Urothelium cell line (cell line): ENCODE results near the gene ACER2.
A peak's percentile ranks its signal among the peaks of the same experiment; 100 is the strongest.

Experiments
- DNase-seq: peaks from one replicate; pipeline ENCODE4 v3.0.0; 2011; ENCODE audit warnings: low spot score, mixed read lengths
- FAIRE-seq: peaks from 2 replicates; lab custom pipeline; 2011; peaks lifted over from hg19 to GRCh38; lab: Jason Lieb, UNC

Gene ACER2

DNA sequence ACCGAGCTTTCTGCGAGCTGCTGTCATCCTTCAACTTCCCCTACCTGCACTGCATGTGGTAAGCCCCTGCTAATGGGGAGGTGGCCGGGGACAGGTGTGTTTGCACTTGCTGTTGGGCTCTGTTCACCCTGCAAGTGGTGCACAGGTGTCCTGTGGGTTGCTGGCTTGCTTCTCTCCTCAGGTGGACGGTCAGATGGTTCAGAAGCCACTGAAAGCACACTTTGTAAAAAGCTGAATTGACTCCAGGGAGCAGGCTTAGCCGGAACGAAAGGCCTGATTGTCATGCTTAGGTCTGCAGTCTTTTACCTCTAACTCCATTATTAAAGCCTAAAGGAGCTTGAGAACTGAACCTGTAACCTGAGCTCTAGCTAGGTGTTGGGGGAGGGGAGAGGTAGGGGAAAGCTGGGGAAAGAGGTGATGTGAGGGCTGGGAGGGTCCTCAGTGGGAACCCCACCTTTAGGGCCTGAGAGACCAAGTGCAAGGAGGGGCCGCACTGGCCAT lies 37.6 kb downstream of the ACER2 start:
- DNase-seq (no peak), FAIRE-seq (no peak)

DNA sequence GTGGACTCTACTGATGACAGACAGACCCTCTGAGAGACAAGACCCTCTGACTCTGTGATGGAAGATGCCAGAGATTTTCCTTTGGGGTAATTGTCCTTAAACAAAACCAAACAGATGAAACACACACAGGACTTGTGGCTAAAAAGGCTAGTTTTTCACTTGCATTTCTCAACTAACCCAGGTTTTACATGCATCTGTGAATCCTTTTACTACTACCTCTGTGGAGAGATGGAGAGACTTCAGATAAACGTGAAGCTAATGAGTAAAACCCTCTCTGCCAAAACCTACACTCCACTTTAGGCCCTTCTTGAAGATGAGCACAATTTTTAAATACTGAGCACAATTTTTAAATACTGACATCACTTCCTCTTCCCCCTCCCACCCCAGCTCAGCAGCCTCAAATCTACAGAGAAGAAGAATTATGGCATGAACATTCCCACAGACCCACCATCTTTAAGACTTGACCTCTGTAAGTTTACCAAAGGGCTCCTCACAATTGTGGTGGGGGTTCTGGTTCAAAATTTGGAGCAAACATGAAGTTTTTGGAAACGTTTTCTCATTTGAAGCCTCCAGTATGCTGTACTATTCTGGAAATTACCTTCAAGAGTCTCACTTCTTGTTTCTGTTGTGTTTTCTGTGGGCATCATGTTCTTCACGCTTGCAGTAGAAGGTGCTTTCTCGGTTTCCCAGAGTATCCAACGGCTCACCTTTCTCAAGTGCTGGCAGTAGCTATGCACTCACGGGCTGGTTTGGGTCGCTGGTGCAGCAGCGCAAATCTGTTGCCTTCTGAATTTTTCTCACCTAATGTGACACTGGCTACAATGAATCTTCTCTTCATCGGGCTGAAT lies 42.7 kb downstream of the ACER2 start:
- FAIRE-seq (no peak), DNase-seq (no peak)

DNA sequence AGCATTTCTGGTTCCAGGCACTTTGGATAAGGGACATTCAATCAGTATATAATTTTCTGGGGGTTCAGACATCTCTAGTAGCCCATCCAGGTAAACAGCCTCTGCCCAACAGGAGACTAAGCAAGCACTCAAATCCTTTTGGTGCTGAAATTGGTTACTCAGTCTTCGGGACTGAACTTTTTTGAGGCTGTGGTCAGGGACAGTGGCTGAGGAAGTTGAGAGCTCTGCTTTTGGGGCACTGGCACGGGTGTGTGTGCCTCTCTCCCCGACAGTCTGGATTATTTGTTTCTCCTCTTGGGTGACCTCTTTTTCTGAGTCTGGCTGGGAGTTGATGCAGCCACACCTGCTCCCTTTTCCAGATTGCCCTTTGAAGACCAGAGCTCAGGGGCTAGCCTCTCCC lies 47.6 kb downstream of the ACER2 start:
- DNase-seq (no peak), FAIRE-seq (no peak)

DNA sequence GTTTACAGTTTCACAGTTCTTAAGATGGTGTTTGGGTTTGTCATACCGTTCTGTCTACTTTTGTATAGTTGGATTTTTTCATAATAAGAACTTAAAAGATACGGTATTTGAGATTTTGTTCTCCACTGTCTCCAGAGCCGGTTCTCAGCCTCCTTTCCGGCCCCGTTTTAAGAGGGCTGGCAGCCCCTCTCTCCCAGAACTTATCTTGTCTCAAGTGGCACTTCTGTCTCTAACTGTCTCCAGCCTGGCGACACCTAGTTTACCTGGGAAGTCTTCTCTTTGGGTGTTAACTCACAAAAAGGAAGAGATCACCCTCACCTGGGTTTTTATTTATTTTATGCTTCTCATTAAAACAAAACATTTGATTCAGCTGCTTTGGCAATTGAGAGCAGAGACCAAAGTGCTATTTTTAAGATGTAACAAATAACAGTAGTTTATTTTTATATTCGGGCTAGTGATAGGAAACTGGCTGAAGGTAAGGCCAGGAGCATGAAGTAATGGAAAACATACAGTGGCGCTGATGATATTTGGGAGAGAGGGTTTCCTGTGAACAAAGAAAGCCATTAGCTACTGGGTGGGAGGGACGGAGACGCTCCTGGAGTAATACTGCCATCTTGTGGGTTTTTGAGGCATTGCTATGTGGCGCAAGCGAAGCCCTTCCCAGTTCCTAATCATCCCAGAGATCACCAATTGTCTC lies 48.3 kb downstream of the ACER2 start:
- no peak for FAIRE-seq
- DNase-seq: peak; percentile 74

DNA sequence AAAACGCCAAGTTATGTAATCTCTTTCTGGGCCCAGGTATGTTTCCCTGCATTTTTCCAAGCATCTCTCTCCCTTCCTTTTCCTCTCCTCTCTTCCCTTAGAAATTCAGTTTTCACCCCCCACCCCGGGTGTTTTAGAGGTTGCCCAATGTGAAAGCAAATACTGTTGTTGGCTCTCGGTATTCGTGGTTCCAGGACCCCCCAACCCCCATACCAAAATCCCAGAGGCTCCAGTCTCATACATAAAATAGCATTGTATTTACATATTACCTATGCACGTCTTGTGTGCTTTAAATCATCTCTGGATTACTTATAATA lies 48.8 kb downstream of the ACER2 start:
- no peak for FAIRE-seq
- DNase-seq: no peak

DNA sequence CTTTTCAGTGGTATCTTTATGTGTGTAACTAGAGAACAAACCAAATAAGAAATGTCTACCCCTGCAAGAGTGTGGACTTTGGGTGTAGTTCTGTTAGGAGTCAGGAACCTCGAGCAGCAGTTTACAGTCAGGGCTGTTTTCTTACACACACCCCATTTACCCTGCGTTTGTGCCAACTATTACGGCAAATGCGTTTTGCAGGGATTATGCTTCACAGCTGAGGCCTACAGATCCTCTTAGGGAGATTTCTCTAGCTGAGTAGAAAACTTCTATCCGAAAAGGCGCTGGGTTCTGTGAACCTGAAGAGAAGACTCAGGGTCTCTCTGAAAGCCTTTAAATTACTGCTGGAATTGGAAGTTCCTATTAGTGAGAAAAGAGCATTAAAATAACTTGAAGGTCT lies 51.4 kb downstream of the ACER2 start:
- FAIRE-seq: no peak

DNA sequence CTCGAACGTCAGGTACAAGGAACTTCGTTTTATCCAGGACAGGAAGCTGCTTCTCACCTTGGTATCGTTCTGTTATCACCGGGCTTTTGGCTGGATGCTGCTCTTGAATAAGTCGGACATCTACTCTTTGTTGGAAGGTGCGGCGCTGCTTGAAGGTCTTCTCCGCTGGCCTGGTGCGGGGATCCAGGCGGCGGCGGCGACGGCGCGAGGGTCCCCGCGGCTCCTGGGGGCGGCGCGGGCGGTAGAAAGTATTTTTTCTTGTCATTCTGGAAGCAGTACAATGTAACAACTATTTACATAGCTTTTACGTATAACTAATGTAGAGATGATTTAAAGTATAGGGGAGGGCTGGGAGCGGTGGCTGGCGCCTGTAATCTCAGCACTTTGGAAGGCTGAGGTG lies 52.3 kb downstream of the ACER2 start:
- DNase-seq (no peak), FAIRE-seq (no peak)

More for the DNA sequence above, 51.4 kb downstream of the ACER2 start:
- DNase-seq: no peak

DNA sequence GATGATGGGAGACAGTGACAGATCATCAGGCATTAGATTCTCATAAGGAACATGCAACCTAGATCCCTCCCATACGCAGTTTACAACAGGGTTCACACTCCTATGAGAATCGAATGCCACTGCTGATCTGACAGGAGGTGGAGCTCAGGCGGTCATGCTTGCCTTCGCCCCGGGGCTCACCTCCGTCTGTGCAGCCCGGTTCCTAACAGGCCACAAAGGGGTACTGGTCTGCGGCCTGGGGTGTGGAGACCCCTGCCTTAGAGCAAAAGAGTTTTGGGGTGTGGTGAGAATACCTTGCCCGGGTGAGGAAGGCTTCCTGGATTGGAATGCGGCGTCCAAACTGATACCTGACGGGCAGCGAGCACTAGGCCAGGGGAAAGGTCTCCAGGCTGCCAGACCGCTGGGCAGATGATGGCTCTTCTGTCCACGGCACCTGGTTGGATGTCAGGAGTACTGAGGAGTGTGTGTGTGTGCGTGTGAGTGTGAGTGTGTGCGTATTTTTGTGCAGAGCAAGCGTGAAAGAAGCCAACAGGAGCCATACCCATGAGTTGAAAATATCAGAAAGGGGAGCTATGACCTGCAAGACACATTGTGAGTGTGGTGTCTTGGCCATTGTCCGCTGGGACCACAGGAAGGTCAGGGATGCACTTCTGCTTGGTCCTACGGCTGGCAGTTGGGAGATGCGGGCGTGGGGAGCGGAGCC lies 55.4 kb downstream of the ACER2 start:
- DNase-seq: no peak
- no peak for FAIRE-seq

DNA sequence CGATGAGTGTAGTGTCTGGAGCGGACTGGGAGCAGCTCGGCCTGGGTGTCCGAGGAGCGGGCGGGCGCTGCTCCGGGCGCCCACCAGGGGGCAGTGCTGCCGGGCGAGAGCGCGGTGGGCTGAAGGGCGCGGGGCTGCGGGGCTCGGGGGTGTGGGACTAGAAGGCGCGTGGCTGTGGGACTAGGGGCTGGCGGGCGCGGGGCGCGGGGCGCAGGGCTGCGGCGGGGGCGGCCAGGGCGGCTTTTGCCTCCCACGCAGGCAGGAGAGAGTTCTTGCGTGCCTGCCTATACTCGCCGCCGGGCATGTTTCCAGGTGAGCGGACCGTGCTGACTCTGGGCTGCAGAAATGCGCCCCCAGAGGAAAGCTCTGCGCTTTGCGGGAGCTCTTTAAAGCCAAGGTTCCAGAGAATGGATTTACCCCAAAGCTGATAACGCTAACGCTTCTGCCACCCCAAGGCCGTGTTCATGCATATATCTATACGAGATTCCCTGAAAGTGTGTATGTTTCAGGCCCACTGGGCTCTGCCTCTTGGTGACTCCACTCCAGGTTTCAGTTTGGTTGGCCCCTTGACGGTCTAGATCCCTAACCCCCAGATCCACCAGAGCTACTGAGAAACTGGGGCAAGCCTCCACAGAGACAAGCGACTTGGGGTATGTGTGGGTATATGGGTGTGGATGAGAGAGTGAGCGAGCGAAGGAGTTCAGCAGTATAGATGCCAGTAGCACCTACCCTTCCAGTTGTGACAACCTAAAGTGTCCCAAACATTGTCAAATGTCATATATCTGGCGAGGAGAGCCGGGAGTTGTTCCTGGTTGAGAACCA lies 56.2 kb downstream of the ACER2 start:
- DNase-seq: peak; percentile 87

DNA sequence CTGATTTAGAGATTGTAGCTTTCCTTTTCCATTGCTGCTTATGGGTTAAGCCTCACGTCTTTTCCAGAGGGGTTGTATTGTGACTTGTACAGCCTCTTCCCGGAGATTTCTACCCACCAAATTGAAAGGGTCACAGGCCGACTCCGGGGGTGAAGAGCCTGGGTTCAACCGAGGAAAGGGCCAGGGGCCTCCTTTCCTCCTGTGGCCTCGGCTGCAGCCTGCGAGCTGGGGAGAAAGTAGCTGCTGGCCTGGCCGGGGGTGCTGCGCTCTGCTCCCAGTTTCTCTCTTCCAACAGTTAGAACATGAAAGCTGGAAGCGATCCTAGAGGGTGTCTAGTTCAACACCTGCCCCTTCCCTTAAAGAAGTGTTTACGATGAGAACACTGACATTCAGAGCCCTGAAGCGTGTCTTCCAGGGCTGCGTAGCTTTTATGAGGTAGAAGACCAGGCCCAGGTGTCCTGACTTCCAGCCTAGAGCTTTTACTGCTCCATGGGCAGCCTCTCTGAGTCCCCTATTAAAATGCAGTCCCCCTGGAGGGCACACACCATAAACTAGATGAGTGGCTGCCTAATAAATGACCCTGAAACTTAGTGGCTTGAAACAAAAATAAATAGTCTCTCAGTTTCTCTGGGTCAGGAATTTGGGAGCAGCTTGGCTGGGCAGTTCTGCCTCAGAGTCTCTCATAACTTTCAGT lies 56.9 kb downstream of the ACER2 start:
- FAIRE-seq (no peak), DNase-seq (no peak)

More for the DNA sequence above, 56.2 kb downstream of the ACER2 start:
- FAIRE-seq: no peak

DNA sequence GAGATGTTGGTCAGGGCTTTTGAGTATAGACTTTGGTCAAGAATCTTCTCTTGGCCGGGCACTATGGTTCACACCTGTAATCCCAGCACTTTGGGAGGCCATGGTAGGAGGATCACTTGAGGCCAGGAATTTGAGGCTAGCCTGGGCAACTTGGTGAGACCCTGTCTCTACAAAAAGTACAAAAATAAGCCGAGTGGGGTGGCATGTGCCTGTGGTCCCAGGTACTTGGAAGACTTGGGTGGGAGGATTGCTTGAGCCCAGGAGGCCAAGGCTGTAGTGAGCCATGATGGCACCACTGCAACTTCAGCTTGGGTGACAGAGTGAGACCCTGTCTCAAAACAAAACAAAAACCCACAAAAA lies 57.5 kb downstream of the ACER2 start:
- FAIRE-seq: no peak

DNA sequence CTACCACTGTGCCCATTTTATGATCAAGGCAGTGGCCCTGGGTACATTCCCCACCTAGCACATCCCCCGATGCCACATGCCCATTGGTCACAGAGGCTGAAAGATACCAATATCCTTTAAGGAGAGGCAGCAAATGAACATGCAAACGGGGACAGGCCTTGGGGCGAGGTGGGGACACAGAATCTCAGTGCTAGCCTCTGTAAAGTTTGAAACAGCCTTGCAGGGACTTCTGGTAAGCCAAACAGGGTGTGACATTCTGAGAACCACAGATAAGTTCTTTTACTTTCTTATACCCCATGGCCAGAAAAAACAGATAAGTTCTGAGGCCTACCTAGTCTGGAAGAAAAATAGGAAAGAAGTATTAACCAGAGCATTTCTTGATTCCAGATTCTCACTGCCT lies 60.5 kb downstream of the ACER2 start:
- FAIRE-seq (no peak), DNase-seq (no peak)

More for the DNA sequence above, 57.5 kb downstream of the ACER2 start:
- no peak for DNase-seq

DNA sequence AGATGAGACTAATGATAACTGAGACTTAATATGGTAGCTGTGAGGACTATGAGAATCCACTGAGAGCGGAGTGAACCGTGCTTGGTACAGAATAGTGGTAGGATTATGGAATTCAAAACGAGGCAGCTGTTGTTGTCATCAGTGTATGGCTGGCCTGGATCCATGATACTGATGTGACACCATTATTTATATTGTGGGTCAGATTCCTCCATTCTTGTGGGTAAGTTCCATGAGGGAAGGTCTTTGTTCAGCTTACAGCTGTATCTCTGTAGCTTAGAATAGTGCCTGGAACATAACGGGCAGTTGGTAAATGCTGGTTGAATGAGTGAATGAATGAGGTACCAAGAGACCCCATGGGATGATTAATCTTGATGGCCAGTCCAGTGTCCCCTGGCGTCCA lies 61.8 kb downstream of the ACER2 start:
- no peak for DNase-seq
- FAIRE-seq: no peak

DNA sequence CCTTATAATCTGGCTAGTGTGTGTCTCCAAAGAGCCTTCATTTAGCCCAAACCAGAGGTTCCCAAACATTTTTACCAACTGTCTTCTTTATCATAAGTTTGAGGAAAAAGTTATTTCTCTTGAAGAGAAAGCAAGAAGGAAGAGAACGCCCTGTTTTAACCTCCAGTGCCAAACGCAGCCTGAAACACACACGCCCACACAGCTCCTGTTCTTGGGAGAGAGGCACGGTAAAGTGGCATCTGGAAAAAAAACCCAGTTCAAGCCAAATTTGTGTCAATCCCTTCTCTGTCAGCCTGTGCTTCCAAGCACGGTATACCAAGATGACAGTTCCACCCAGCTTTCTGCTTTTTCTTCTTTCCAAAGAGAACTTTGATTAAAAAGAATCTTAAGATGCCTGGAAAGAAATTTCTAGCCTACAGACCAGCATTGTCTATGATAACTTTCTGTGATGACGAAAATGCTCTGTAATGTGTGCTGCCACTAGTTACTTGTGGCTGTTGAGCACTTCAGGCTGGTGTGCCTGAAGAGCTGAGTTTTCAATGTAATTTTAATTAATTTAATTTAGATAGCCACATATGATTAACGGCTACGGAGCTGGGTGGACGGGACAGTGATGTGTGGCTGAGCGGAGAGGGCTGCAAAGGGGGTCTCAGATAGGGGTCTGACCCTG lies 62.3 kb downstream of the ACER2 start:
- FAIRE-seq (no peak), DNase-seq (no peak)

DNA sequence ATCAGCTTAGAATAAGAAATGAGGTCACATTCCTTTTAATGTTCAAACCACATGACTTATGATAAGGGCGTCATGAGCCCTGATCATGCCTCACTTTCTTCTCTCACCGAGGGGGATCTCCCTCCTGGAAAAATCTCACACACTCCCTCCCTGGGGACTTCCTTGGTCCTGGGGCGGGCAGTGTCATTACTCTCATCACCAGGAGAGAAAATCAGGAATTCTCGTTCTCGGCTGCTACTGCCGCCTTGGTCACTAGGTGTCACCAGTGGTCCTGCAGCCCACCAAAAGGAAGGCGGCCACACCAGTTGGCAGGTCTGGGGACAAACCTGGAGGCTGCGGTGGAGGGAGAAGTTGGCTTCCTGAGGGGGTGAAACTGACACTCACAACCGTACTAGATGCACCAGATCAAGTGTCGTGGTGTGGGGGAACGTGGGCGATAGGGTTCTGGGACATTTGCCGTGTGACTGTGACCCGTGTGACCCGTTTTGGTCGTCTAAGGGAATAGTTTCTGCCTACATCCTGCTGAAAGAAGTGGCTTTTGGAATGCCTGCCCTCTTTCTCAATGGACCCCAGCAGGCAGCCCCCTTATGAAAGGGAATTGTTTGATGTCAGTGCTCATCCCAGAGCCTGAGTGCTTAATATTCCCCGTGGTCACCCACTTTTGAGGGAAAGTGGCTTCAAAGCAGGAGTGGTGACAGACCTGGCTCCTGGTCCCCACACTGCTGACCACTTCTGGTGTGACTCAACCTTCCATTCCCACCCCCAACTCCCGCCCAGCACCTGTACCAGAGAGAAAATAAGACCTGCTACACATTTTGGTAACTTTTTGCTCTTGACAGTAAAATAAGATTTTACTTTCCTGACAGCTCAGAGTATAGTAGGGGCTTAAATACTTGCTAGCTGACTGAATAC lies 63.2 kb downstream of the ACER2 start:
- FAIRE-seq (no peak), DNase-seq (peak; percentile 73)

DNA sequence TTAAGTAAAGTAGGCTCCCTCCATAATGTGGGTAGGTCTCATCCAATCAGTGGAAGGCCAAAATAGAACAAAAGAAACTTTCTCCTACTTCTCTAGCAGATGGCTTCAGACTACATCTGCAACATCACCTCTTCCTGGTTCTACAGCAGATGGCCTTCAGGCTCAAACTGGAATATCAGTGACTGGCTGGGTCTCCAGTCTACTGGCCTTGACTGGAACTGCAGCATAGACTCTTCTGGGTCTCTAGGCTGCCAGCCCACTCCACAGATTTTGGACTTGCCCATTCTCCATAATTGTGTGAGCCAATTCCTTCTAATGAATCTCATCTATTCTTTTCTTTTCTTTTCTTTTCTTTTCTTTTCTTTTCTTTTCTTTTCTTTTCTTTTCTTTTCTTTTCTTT lies 64.8 kb downstream of the ACER2 start:
- DNase-seq (no peak), FAIRE-seq (no peak)

DNA sequence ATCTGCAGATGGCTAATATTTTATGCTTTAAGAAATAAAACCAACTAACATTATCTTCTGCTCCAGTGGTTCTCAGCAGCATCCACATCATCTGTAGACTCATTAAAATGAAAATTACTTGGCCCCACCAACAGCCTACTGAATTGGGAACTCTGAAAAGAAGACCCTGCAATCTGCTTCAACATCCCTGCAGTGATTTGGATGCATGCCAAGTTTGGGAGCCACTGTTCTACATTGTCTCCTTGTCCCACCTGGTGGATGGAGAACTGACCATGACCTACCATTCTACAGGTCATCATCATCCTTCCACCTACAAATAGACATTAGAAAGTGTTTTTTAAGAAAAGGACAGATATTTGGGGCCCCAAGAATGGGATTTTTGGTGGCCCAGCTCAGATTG lies 71.1 kb downstream of the ACER2 start:
- DNase-seq (no peak), FAIRE-seq (no peak)

DNA sequence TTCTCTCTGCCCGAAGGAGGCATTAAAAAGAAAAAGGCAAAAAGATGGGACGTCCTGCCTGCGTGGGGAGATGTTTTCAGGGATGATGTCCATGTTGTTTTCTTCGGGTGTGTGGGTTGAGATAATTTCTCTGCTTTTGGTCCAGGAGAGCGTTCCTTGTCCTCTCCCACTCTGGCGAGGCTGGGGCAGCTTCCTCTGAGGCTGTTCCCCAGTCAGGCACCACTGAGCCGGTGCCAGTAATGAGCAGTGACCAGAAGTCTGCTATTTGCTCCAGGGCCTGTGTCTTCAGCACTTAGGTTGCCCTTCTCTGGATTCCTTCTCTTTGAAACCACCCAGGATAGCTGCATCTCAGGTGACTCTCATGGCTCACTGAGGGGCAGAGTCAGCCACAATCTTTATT lies 71.5 kb downstream of the ACER2 start:
- no peak for FAIRE-seq
- no peak for DNase-seq
